ENCODE data around the gene CLEC18B.
"Not testable (repeated sequence)": the region's sequence is repeated elsewhere in the genome, so short reads cannot be mapped to it uniquely, and the experiment has no call there.

Gene CLEC18B

DNA sequence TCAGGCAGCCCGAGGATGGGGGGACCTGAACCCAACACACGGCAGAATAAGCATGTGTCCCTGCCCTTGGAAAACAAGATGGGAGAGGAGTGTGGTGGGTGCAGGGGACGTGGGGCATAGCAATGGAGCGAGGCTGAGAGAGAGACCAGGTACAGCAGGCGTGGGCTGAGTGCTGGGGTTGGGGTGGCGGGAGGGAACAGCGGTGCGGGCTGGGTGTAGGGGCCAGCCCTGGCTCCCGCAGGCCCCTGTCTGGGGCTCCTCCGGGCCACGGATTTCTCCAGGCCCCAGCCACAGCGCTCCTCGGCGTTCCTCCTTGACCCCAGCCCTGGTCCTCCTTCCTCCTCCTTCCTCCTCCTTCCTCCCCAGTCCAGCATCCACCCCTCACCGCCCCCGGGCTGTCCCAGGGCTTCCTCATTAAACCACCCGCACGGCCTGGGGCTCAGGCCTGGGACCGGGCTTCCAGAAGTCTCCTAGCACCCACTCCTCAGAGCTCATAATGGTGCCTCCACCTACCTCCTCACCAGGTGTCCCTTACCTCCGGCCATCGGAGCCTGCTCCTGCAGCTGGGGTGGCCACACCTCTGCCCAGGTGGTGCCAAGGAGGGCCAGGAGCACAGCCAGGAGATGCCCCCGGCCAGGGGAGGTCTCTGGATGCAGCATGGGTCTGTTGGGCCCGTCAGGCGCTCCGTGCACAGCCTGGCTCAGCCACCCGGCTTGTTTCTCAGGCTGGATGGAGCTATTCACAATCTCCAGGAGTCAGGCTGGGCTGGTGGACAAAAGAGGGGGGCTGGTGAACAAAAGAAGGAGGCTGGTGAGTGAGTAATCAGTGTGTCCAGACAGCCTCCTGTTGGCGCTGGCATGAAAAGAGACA, at the start of gene CLEC18B:
Gene CLEC18B (minus strand): TSS at position 867 of the 870 bp plus-strand sequence. CDS start 208 bp downstream, at position 659.
- DNase-seq (ENCODE audit: low read depth), result not testable (repeated sequence)

DNA sequence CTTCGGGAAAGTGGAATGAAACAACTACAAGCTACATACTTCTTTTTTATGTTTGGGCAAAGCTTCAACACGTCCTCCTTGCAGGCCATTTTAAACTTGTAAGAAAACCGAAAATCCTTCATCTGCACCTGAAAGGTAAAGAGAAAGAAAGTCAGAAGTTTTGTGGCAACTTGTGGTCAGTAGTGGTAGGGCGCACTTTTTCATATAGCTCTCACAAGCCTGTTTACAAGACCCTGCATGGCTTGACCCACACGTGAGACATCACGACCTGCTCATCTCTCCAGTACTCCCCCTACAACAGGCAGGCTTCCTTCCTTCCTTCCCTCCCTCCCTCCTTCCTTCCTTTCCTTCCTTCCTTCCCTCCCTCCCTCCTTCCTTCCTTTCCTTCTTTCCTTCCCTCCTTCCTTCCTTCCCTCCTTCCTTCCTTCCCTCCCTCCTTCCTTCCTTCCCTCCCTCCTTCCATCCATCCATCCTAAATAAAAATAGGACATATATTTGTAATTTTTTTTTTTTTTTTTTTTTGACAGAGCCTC, 48.7 kb upstream of the CLEC18B start:
- DNase-seq (ENCODE audit: low read depth), result no peak

DNA sequence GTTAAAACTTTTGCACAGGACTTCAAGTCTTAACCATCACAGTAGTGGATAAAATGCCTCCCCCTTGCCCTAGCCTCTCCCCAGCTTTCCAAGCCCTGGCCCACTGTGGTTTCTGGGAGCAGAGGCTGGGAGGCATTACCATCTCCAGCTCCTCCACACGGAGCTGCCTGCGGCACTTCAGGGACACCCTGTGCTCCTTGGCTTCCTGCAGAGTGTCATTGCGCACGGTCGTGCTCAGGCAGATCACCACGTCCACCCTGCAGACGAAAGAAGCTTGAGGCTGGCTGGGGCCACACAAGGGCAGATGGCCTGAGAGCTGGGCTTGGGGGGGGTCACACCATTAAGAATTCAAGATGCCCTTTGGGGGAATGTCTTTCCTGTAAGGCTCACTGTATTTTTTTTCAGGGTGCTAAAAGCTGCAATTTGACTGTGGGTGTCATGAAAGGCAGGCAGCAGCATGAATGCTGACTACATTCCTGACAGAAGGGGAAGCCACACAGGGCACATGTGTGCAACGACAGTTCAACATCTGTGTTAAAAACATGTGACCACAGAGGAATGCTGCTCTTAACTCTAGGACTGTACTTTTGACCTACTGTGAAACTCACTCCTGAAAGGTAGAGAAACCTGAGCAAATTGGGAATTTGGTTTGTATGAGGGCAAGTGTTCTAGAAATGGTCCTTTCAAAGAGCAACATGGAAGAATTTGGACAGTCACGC, 47.7 kb upstream of the CLEC18B start:
- no peak for DNase-seq (ENCODE audit: low read depth)

DNA sequence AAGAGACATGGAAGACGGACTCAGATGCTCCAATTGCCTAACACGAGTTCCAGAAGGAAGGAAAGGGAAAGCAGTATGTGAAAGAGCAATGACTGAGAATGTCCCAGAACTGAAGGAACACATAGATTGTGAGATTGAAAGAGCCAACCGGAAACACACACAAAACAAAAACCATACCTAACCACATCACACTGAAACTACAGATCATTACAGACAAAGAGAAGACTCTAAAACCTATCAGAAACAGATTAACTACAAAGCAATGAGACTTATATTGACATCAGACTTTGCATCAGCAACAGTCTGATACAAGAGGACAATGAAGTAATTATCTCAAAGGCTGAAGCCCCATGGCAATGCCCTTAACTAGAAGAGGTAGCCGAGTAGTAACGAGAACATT, 45.6 kb upstream of the CLEC18B start:
- DNase-seq (ENCODE audit: low read depth), result no peak

DNA sequence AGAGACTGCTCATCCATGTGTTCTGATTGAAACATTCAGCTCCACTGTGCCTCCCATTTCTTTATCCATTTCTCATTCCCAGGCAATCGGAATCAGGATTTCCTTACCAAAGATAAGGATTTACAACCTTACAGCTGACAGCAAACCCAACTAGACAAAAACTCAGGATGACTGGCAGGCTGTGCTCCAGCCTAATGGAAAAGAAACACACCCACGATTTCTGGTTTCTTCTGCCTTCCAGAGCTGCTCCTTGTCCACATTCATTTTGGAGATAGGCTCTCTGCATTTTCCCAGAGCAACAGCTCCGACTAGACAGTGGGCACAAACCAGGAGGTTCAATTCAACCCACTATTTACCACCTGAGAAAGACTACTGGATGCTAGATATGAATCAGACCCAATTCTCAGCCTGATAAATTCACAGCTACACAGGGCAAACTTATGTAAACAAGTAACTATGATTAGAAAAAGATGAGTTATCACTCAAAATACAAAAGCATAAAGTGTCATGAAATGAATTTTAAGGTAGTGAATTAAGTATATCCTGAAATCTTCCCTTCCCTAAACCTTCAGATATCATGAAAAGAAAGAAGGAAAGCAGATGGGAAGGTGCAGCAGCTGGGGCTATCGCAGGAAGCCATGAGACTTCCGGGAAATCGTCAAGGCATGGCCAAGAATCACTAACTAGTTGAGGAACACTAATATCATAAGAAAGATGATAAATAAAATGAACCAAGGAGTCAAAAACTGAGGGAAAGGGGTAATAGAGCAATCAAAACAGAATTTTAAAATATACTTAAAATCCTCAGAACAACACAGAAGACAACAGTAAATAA, 44.8 kb upstream of the CLEC18B start:
- DNase-seq (ENCODE audit: low read depth), result no peak

DNA sequence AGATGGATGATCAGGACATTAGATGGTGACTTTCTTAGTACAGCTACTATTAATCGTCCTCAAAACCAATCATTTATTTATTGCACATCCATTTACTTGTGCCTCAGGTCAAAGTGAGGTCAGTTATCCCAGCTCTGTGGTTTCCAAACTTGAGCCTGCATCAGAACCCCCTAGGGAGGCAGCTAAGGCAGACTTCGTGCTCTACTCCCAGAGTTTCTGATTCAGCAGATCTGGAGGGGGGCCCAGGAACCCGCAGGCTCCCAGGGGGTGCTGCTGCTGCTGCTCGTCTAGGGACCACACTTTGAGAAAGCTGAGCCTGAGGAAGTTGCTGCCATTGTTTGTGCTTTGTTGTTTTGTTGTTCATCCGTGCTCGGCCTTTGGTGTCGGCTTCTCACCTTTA, 44.0 kb upstream of the CLEC18B start:
- DNase-seq (ENCODE audit: low read depth), result no peak

DNA sequence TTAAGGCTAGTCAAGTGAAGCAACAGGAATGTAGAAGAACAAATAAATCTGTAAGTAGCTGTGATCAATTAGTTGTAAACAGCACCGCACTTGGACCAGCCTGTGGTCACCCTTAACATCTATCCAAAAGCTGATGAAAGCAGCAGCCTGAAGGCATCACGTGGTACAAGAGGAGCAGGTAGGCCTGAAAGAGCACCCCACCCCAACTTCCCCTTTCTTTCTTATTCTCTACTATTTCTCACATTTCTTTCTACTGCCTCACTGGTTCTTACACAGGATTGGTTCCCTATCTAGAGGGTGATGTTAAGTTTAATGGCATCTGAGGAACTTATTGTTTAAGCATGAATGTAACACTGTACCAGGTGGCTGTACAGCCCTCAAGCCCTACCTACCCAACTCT, 42.6 kb upstream of the CLEC18B start:
- no peak for DNase-seq (ENCODE audit: low read depth)

DNA sequence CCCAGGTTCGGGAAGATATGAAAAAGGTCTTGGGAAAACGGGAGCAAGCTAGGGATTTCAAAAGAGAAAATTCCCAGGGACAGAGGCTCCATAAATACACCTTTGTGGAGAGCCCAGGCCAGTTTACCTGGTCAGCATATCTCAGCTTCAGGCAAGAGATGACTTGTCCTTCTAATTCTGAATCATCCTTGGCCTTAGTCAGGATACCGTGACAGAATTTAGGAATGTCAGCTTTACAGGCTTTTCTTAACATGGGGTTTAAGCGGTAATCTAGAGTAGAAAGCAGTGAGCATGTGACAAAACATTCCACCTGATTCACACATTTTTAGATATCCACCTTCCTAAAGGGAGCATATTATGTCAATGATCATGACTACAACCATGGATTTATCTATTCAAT, 41.1 kb upstream of the CLEC18B start:
- no peak for DNase-seq (ENCODE audit: low read depth)

DNA sequence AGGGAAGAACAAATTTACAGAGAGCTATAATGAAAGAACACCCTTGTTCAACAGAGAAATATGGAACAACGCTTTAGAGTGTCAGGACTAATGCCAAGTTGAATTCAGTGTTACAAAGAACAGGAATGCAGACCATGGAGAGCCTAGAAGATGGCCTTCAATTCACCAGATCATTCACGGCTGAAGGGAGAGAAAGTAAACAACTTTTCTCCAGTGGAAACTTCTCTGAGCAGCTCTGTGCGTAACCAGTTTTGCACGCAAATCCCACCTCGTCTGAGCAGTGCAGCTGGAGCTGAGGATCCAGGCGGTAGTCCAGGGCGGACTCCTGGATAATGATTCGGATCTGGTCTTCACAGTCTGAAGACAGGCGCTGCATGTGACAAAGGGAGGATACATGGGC, 40.5 kb upstream of the CLEC18B start:
- DNase-seq (ENCODE audit: low read depth), result no peak

DNA sequence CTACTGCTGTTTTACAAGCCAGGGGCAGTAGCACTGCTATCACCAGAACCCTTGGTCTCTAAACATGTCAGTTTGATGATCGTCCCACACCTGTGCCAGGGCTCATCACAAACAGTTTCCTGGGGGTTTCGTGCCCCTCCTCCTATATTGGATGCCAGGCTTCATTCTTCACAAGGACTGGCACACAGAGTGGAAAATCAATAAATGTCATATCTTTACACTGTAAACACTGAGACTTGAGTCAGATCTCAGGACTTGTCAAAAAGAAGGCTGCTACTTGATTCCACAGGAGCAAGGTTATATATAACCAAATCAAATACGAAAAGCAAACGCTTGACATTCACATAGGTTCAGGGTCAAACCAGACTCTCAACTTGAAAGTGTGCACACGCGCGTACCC, 39.3 kb upstream of the CLEC18B start:
- DNase-seq (ENCODE audit: low read depth), result no peak

DNA sequence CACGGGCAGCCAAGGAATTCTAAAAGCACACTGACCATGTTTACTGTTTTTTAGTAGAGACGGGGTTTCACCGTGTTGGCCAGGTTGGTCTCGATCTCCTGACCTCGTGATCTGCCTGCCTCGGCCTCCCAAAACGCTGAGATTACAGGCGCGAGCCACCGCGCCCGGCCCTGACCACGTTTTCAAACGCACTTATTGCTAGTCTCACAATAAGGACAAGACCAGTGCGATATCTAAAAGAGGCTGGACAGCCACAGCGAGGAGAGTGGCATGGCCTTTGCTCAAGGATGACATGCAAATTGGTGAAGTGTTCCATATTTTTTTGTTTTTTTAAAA, 35.0 kb upstream of the CLEC18B start:
- no peak for DNase-seq (ENCODE audit: low read depth)

DNA sequence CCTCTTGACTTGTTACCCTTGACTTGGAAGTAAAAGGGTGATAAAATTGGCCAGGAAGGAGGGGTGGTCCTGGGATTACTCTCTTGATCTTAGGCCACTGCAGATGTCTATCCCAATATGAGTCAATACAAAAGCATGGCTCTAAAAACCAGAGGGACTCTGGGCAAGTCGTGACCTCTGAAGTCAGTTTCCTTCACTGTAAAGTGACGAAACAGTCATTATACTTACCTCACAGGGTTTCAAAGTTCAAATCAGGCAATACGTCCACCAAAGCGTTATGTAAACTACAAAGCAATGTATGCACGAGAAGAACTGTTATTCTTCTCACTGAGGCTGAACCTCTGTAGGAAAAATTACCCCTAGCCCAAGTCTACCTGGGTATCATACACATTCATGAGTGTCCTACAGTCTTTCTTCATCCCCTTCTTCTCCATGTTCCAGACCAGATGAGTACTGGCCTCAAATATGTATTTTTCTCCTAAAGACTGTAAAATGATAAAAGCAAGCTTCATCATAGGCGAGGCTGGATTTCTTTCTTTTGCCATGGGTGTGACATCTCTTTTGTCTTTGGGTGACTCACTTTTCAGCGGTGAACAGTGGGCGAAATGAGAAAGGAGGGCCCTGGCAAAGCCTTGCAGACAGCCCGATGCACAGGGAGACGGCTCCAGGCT, 34.5 kb upstream of the CLEC18B start:
- no peak for DNase-seq (ENCODE audit: low read depth)

DNA sequence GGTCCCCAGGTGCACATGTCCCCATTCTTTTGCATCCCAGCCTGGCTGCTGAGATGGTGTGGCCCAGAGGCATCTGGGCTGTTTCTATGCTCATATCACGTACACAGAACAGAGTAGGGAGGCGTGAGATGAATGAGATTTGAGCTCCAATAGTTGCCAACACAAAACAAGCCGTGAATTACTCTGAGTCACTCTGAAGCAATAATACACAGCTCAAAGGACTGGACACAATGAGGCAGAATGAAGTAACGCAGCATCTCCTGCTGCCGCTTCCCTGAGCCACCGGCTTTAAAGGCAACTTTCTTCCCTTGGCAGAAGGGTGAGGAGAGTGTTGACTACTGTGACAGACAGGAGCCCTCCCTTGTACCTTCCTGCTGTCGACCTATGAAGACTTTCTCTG, 33.9 kb upstream of the CLEC18B start:
- DNase-seq (ENCODE audit: low read depth), result no peak

DNA sequence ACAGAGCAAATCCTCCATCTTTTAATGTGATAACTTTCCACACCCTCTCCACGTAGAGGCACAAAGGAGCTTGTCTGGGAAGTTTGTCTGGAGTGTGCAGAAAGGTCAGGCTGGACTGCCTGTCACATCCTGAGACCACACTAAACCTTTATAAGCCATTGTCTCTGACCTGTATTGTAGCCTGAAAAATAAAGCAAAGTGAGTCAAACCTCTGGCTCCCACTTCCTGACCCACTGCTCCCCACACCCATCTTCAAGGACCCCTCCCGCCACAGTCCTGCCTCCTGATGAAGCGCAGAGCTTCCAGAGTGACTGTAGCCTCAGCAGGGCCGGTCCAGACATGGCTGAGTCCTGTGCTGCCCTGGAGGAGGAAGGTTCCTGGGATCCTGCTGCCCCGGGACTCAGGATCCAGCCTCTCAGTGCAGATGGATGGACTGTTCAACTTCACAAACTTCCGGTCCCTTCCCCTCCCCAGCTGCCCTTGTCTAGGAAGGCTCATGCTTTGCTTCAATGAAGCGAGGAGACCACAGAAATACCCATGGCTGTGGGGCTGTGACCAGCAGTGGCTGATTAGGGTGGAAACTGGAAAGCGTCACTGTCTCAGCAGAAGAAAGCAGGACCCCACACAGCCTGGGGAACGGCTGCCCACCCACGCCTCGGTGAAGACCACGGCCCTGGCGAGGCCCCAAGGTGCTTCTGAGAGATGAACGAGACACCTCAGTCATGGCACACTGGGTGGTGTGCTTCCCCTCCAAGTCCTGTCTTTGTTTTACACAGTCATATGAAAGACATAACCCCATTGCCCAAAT, 30.9 kb upstream of the CLEC18B start:
- DNase-seq (ENCODE audit: low read depth), result no peak

DNA sequence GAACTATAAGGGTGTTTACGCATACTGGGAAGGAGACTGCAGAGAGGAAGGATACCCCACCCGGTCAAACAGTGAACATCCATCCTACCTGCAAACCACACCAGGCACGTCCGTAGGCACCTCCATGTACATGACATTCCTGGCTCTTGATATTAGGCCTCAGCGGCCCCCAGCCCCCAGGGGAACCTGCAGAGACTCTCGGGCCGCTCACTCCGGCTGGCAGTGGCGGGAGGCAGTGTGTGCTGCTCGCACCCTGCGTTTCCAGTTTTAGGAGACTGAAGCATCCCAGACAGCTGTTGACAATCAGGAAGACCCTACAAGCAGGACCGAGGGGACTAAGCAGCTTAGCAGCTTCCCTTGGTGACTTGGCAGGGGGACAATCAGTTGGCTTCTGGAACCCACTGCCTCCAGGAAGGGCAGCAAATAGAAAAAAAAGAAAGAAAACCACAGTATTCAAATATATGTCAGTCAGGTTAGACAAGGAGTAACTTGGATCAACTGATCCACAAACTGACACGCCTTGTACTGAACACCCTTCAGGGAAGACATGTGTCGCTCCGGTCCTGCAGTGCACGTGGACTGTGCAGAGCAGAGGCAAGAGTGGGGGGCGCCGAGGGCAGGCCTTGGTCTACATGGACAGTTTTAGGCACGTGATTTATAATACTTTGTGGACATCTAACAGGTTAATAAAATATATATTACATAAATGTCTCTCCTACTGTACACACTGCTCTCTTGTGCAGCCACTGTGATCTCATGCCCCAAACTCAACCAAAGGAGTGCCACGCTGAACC, 29.9 kb upstream of the CLEC18B start:
- DNase-seq (ENCODE audit: low read depth), result no peak

DNA sequence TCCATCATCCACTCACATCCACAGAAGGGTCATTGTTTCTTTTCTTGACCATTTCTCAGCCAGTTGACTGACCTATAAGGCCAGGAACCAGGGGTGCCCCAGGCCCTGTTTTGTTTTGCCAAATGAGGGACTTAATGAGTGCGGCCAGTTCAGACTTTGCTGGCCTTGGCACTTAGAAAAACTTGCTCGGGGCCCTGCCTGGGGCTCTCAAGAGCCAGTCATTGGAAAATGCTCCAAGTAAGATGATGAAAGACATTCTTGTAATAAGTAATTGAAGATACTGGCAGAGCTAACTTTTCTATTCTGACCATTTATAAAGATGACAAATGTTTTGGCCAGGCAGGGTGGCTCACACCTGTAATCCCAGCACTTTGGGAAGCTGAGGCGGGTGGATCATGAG, 29.0 kb upstream of the CLEC18B start:
- DNase-seq (ENCODE audit: low read depth), result no peak

DNA sequence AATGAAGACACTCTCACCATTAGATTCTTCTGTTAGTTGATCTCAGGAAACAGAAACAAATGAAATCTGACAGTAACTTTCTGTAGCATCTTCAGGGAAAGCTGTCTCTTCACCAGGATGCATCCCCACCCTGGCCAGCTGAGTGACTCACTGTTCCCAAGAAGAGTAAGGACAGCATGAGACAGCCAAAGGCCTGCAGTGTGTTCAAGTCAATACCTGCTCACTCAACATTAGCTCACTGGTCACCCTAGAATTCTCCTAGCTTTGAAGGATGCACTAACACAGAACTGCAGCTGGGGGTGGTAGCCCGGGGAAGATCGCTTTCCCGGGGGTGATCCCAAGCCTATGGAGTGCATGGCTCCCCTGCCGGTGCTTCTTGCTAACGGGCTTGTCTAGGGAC, 28.2 kb upstream of the CLEC18B start:
- DNase-seq (ENCODE audit: low read depth), result no peak

DNA sequence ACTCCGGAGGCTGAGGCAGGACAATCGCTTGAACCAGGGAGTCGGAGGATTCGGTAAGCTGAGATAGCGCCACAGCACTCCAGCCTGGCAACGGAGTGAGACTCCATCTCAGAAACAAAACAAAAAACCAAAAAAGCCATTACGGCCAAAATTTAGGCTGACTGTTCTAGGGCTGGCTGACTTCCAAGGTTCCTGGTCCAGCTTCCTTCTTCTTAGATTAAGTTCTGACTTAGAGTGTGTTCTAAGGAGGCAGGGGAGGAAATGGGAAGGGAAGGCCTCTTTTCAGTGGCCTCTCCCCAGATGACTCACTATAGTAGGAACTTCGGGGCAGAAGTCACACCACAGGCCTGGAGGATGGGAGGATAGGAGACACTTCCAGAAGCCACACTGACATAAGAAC, 27.7 kb upstream of the CLEC18B start:
- DNase-seq (ENCODE audit: low read depth), result no peak

DNA sequence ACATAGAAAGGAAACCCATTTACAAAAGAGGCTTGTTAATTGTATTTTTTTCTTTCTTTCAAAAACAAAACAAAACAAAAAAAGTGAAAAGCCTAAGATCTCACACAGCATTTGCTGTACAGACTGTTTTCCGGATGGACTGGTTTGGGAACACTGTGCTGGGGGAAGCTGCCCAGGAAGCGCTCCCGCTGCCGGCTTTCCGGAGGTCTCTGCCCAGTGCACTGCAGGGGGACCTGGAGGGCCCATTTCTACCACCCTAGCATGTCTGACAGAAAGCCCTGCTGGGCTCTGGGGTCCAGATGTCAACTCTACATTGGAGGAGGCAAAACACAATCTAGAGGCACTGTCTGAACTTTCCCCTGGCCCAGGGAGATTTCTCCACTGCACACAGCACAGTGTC, 26.3 kb upstream of the CLEC18B start:
- no peak for DNase-seq (ENCODE audit: low read depth)

DNA sequence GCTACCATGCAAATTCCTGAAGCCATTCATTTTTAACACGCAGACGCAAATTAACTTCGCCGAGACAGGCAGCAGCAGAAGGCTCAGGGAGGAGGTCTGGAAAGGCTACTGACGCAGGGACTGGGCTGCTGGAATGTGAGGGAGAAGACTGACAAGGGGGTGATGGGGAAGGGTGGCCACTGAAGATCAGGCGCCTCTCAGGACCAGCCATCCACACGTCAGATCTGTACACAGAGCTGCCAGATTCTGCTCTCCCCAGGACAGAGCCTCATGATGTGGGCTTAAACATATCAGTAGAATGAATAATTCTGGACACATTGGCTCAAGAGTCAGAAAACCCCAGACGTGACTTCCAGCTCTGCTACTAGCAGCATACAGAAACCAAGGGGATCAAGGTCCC, 25.6 kb upstream of the CLEC18B start:
- no peak for DNase-seq (ENCODE audit: low read depth)

Data from activated T-cell treated with anti-CD3 and anti-CD28 coated beads for 1 hour (primary cell).